ENCODE results near the gene SFMBT1. TPM values are rescaled to one million over a fixed set of nuclear protein-coding genes. Genes with fewer than 3 reads are reported as not detected.

The SFMBT1 gene
- polyA plus RNA-seq, 2 of the 4 experiments (the other 2 are of a cell fraction) = 7.0 to 9.9 TPM

DNA sequence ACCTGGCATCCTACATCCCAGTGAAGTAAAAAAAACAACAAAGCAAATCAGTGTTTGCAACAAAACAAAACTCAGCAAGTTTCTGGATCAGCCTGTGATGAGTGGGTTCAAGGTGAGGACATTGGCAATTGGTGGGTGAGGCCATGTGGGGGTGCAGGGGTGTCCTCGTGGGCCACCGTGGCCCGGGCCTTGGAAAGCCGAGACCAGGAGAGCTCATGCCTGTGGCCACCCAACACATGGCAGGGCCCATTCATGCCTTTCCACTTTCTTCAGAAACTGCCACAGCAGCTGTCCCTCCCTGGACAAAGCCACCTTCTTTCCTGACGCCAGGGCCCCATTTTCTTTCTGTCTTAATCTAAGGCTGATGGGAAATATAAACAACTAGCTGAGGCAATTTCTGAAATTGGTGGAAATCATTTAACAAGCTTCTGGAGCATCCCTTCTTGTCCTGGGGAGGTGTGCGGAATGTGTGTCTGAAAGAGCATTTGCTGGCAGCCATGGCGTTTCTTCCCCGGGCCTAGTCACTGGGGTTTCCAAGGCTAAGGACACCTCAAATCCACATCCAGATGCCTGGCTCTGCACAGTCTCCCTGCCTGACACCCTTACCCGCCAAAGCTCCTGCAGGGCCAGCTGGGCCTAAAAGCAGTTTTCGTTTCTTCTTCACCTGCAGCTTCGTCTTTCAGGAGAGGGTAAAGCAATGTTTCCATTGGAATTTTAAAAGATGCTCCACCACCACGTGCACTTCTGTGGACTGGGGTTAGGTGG lies 34.1 kb upstream of the SFMBT1 start:
- no peak overlapping the region for H3K27ac ChIP-seq
- no peak for FAIRE-seq
- H3K4me2 ChIP-seq = no peak overlapping the region
- CTCF ChIA-PET = interaction anchor here (0.7 to 1.0 kb wide), 4 partner anchors 10 to 229 kb away, joined by 3 read pairs; no protein-coding TSS in a partner anchor
- no peak for DNase-seq (ENCODE audit: low read depth in 1 of 2, low spot score in 1 of 2)
- no peak for ATAC-seq
- H3K9me3 ChIP-seq = no peaks in the 10 kb centered on the region
- WGBS (ENCODE audit: missing lambda C conversion rate) = 90% methylated on average over 12 of the region's 12 CpGs
- TF ChIP-seq SMC3 (IDR thresholded peaks at IDR 0.05) = no peak
- TF ChIP-seq TFCP2L1 (CRISPR knock-in tag; IDR thresholded peaks at IDR 0.05) = no peak
- TF ChIP-seq NR3C1 (IDR thresholded peaks at IDR 0.05) = no peak
- no peak for TF ChIP-seq HOXB5 (CRISPR knock-in tag; IDR thresholded peaks at IDR 0.05)
- TF ChIP-seq RAD21 (conservative IDR thresholded peaks at IDR 0.05 in 1 of 2, IDR thresholded peaks at IDR 0.05 in 1 of 2) = no peak
- TF ChIP-seq BCL3 (IDR thresholded peaks at IDR 0.05) = no peak
- no peak for TF ChIP-seq HOXB13 (CRISPR knock-in tag; IDR thresholded peaks at IDR 0.05; ENCODE audit: low read depth)
- no peak for TF ChIP-seq MAX (IDR thresholded peaks at IDR 0.05)
- TF ChIP-seq KDM1A (IDR thresholded peaks at IDR 0.05; ENCODE audit: low read depth) = no peak
- TF ChIP-seq NFE2L2 (conservative IDR thresholded peaks at IDR 0.05; ENCODE audit: low read length) = no peak
- no peak for TF ChIP-seq ATOH8 (CRISPR knock-in tag; IDR thresholded peaks at IDR 0.05; ENCODE audit: low read depth)
- TF ChIP-seq KDM5A (IDR thresholded peaks at IDR 0.05) = no peak
- no peak for TF ChIP-seq CHD2 (IDR thresholded peaks at IDR 0.05; ENCODE audit: low read length, partially characterized antibody)
- TF ChIP-seq CHD4 (IDR thresholded peaks at IDR 0.05; ENCODE audit: borderline replicate concordance) = no peak
- no peak for TF ChIP-seq MAFK (IDR thresholded peaks at IDR 0.05; ENCODE audit: partially characterized antibody)
- no peak overlapping the region for H3K4me3 ChIP-seq
- H3K4me1 ChIP-seq = no peaks in the 10 kb centered on the region
- POLR2A ChIA-PET = no interaction called here

DNA sequence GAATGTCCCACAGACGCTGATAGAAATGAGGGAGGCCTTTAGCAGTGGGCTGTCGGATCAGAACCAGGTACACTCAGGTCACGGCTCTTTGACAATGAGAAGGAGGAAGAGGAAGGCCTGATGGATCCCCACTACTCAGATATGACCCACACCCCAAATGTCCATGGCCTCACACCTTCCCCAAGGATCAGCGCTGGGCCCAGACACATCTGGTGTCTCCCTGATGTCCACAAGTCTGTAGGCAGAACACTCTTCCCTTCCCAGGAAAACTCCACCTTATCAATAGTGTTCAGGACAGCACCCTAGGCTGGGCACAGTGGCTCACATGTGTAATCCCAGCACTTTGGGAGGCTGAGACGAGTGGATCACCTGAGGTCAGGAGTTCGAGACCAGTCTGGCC lies 33.3 kb upstream of the SFMBT1 start:
- no peaks in the 10 kb centered on the region for H3K9me3 ChIP-seq
- no peak overlapping the region for H3K27ac ChIP-seq
- CTCF ChIA-PET = interaction anchor here (0.9 kb wide), 1 partner anchor 11 kb away, joined by 3 read pairs; no protein-coding TSS in a partner anchor
- ATAC-seq (no peak), FAIRE-seq (no peak), DNase-seq (ENCODE audit: low read depth in 1 of 2, low spot score in 1 of 2) (no peak)
- WGBS (ENCODE audit: missing lambda C conversion rate) = 85% methylated on average over 4 of the region's 6 CpGs
- TF ChIP-seq TFCP2L1 (CRISPR knock-in tag; IDR thresholded peaks at IDR 0.05) (no peak), ELK1 (IDR thresholded peaks at IDR 0.05; ENCODE audit: low read depth, low read length) (no peak), ZSCAN20 (CRISPR knock-in tag; IDR thresholded peaks at IDR 0.05) (no peak), CHD4 (IDR thresholded peaks at IDR 0.05; ENCODE audit: borderline replicate concordance) (no peak), FOSL2 (IDR thresholded peaks at IDR 0.05) (no peak), FOSL2 (CRISPR knock-in tag; IDR thresholded peaks at IDR 0.05) (no peak), HDAC2 (IDR thresholded peaks at IDR 0.05) (no peak), HEYL (CRISPR knock-in tag; IDR thresholded peaks at IDR 0.05) (no peak), NPAS2 (CRISPR knock-in tag; IDR thresholded peaks at IDR 0.05; ENCODE audit: borderline replicate concordance) (no peak), CHD2 (IDR thresholded peaks at IDR 0.05; ENCODE audit: low read length, partially characterized antibody) (no peak)
- TF ChIP-seq, protein P1, sequence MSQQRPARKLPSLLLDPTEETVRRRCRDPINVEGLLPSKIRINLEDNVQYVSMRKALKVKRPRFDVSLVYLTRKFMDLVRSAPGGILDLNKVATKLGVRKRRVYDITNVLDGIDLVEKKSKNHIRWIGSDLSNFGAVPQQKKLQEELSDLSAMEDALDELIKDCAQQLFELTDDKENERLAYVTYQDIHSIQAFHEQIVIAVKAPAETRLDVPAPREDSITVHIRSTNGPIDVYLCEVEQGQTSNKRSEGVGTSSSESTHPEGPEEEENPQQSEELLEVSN (IDR thresholded peaks at IDR 0.05; ENCODE audit: borderline replicate concordance, low read depth) = no peak
- H3K4me1 ChIP-seq = no peaks in the 10 kb centered on the region
- no peak overlapping the region for H3K4me2 ChIP-seq
- POLR2A ChIA-PET = interaction anchor here (0.5 kb wide), 1 partner anchor 51 kb away, joined by 3 read pairs; no protein-coding TSS in a partner anchor
- no peak overlapping the region for H3K4me3 ChIP-seq
